GM21526 (cell line): ENCODE measurements around the gene IQSEC3.
"Not testable (repeated sequence)": the region's sequence is repeated elsewhere in the genome, so short reads cannot be mapped to it uniquely, and the experiment has no call there.

Source experiments
- ATAC-seq: cut with Tn5 transposase; IDR thresholded peaks from one replicate; pipeline ENCODE4 v1.9.1; 2021; ENCODE audit warnings: moderate library complexity; ENCODE audit not compliant: unreplicated experiment, low FRiP score

The IQSEC3 gene

DNA sequence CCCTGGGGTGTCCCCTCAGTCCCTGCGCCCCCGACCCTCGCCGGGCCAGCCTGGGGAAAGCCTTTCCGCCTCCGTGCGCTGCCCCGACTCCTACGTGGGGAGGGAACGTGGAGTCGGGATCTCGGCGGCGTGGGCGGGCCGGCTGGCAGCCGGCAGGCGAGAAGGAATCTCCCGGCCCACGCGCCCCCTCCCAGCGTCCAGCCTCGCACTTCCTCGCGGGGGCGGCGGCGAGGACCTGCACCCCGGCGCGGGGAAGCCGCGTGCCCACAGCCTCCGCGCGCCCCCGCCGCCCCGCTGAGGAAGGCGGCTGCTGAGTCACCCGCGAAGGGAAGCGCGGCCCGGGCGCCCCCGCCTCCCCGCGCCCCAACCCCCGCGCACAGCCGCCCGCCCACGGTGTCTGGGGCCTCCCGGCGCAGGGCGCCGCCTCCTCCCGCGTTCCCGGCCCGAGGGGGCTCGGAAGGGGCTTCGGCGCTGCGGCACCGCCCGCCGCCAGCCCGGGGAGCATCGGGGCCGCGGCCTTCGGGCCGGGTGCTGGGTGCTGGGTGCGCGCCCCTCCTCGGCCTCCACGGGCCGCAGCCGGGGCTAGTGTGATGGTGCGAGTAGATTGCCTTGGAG lies 11.3 kb downstream of the IQSEC3 start:
- not testable (repeated sequence) for ATAC-seq

DNA sequence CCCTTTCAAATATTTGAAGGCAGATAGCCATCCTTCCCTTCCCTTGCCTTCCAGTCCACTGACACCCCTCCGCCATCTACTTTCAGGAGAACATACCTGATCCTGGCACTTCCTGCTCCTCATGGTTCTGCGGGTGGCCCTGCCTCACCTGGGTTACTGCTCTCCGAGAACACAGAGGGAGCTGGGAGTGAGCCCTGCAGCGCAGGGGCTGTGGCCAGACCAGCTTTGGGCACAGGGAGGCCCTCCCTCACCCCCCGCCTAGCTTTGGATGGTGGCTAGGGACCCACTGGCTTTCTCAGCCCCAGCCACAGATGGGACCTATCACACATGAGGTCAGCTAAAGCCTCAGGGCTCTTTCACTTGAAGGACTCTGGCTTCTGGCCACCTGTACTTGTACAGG lies 12.4 kb downstream of the IQSEC3 start:
- ATAC-seq: no peak

DNA sequence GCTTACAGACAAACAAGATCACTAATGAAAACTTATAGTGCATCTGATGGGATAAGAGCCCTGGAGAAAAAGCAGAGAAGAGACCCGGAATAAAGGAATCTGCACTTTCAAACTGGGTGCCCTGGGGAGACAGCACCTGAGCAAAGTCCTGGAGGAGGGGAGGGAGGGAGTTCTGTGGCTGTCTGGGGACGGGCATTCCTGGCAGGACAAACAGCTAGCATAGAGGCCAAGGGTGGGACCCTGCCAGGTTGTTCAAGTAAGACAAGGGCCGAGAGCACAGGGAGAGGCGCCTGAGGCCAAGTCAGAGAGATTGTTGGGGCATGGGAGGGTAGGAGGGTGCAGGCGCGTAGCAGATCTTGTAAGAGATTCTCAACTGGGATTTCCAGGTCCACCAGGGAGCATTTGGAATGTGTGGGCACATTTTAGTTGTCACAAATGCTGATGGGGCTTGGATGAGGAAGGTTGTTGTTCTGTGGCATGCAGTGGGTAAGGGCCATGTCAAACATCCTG lies 14.2 kb downstream of the IQSEC3 start:
- ATAC-seq: no peak

DNA sequence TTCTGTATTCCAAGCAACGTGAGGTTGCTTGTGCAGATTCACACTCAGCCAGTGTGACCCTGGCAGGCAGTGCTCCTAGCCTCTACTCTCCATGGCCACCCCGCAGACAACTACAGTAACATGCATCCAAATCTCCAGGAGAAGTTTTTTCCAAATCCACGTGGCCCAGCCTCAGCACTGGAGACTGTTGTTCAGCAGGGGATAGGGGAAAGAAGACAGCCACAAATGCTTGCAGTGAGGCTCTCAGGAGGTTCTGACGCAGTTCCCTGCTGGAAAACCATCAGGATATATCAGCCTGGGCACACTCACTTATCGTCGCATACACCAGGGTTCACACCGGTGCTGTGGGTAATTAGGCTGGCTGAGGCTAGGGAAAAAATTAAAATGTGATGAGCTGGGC lies 16.2 kb downstream of the IQSEC3 start:
- no peak for ATAC-seq

DNA sequence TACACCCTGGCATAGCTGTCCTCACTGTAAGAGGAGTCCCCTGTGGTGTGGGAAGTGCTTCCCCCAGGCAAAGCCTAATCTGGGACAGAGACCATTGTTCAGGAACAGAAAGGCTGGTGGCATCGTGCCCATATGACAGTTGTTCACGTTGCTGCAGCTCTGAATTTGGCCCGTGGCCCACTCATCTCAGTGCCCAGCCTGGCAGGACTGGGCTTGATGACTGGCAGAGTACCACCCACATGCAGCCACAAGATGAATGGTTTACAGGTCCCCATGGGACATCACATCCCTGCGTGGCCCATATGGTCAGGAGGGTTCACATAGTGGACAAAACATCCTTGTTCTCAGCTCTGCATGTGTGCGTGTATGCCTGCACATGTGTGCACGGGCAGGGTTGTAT lies 17.5 kb downstream of the IQSEC3 start:
- no peak for ATAC-seq

DNA sequence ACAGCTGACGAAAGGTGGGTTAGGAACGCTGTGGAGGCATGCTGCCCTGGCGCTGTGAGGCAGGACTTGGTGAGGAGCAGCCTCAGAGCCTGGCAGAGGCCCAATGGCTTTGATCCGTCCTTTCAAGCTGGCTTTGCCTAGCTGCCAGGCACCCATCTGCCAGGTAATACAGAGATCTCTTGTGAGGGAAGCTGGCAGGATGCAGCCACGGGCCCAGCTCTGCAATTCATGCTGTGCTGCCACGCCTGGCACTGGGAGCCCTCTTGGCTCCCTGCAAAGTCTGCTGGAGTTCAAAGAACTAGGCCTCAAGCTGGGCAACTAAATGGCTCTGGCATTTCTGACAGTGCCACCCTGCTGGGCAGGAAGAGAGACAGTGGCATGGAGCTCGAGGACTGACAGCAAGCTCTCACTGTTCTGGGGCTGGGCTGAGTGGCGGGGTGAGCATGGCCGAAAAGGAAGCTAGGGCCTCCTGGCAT lies 18.7 kb downstream of the IQSEC3 start:
- no peak for ATAC-seq

DNA sequence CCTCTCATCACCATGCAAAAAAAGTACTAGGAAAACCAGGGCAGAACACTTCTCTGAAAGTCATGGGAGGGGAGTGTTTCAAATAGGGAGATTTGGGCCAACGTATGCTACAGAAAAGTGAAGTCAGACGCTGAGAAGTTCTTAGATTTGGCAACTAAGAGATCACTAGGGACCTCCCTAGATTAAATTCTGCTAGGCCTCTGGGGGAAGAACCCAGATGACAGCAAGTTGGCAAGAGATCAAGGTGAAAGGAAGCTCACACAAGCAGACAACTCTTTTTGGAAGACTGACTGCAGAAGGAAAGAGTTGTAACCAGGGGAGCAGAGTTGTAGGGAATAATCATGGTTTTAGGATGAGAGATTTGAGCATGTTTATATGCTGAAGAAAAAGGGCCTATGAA lies 20.7 kb downstream of the IQSEC3 start:
- ATAC-seq: no peak

DNA sequence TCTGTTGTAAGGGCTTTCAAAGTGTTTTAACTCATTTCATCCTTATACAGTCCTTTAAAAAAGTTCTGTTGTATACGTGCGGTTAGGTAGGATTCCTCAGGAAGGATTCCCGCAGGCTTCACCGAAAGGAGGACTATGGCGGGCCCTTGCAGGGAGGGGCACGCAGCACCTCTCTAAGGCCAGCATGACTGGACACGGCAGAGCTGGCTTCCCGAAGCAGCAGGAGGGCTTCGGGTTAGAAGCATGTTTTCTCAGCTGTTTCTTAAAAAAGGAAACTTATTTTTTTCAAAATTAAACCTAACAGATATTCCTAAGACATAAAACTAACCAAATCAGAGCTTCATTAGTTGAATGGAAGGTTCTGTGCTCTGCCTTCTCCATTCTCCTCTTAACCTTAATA lies 21.3 kb downstream of the IQSEC3 start:
- ATAC-seq: no peak

DNA sequence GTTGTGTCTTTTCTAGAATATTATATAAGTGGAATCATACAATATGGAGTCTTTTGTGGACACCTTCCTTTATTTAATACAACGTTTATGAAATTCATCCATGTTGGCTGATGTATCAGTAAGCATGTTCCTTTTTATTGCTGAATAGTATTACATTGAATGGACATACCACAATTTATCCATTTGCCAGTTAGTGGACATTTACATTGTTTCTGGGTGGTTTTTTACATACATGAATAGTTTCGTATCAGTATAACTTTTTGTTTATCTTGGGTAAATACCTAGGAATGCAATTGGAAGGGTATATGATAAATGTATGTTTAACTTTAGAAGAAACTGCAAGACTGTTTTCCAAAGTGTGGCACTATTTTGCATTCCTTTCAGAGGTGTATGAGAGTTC lies 23.1 kb downstream of the IQSEC3 start:
- ATAC-seq: no peak

DNA sequence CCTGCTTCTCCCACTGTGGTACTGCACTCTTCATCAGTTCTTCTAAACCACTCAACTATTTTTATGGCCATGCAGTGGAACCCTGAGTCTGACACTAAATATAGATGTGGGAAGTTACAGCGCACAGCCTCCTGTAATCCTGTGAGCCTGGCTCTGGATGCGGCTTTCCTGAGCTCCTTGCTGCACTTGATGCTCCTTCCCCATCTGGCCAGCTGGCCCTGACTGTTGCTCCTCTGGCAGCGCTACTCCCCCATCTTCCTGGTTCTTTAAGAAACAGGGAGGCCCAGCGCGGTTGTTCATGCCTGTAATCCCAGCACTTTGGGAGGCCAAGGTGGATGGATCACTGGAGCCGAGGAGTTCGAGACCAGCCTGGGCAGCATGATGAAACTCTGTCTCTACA lies 24.6 kb downstream of the IQSEC3 start:
- ATAC-seq: no peak

DNA sequence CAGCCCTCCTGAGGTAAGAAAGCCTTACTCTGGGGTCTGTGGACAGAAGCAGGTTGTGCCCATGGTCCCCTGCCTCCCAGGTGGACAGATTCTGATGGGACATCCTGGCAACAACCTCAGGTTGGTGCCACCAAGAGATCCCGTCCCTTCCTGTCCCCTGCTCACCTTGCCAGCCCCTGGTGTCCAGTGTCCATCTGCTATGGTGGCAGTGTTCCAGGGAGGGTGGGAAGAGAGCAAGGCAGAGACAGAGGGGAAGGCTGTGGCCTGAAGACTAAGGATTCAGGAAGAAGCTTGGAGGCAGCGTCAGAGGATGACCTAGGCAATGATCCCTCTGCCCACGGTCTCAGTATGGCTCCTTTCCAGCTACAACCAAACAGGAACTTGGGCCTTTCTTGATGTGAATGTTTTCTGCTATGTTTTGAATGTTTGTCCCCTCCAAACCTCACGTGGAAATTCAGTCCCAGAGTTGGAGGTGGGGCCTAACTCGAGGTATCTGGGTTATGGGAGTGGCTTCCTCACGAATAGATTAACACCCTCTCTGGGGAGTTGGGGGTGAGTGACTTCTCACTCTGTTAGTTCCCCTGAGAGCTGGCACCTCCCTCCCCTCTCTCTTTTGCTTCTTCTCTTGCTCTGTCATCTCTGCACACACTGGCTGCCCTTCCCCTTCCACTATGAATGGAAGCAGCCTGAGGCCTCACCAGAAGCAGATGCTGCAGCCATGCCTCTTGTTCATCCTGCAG lies 26.9 kb downstream of the IQSEC3 start:
- ATAC-seq: no peak

DNA sequence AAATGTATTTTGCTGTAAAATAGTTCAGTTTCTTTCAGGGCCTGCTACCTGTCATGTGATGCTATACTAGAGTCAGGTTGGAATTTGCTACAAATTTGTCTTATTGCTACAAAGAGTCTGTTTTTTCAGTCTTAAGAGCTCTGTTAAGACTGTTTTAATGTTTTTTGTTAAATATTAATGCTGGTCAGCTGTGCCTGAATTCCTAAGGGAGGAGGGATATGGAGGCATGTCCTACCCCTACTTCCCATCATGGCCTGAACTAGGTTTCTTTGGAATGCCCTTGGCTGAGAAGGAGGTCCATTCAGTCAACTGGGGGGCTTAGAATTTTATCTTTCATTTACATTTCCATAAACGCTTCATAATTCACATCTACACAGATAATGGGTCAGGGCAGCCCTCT lies 30.0 kb downstream of the IQSEC3 start:
- ATAC-seq: no peak

DNA sequence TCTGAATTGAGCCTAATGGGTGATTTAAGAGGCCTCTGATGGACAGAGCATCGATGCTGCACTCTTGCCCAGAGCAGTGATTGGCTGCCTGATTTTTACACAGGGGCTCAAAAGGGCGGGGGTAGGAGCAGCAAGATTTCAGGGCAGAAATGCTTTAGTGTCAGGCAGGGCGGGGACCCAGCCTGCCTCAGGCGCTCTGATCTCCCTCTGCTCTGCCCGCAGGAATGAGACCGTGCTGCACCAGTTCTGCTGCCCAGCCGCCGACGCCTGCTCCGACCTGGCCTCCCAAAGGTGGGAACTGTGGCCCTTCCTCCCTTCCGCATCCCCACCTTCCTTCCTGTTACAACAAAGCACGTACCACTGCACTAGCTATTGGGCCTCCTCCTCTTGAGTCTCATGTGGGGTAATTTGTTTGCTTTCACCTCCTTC lies 32.4 kb downstream of the IQSEC3 start:
- no peak for ATAC-seq

DNA sequence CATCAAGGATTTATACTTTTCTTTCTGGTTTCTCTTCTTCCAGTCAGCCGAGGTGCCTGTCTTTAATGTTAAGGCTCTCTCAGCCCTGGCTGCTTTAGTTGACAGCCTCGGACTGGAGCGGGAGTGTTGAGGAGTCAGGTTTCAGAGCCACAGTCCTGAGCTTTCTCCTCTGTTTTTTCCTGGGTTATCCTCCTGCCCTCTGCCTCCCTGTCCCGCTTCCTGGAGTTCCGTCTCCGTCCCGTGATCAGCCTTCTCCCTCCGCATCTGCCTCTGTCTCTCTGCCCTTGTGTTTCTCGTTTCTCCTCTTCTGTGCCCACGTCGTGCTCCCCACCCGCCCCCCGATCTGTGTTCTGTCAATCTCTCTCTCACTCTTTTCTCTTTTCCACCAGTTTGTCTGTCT lies 33.0 kb downstream of the IQSEC3 start:
- ATAC-seq: no peak

DNA sequence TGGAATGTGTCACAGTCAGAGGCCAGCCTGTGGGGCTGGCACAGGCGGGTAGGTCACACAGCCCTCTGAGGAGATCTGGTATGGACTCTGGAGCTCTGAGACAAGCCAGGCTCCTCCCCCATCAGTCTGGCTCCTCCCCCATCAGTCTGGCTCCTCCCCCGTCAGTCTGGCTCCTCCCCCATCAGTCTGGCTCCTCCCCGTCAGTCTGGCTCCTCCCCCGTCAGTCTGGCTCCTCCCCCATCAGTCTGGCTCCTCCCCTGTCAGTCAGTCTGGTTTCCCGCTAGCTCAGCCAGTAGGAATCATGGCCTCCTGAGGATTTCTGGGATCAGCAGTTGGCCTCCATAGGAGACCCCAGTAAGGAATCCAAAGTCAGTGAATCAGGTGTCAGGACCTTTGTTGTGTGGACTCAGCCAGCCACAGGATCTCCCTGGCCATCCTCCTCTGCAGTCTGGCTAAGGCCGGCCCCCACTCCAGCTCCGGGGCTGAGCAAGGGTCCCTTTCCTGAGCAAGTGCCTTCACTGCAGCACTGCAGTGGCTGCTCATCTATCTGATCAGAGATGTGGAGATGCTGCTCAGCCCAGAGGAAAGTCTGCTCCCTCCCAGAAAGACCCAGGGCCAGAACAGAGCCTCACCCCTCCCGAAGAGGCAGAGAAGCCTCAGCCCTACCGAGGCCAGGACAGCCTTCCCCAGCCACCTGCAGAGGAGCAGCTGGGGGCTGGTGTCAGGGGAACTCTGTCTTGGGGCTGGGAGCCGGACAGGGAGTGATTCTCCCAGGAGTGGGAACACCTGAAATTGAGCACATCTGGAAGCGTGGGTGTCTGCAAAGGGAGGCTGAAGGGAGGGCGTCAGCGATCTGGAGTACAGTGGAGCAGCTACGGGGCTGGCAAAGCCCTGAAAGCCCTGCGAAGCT lies 35.7 kb downstream of the IQSEC3 start:
- ATAC-seq: no peak

DNA sequence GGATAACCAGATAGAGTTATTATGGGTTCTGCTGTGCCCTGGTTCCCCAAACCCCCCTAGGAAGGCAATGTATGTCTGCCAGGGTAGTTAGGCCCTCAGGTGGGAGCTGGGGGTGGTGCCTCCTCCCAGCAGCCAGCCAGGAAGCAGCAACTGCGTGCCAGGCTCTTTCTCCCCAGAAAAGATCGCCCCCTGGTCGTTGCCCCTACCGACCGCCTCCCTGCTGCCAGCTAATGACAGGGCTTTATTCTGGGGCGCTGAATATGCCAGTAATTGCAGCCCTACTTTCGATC lies 36.3 kb downstream of the IQSEC3 start:
- ATAC-seq: no peak

DNA sequence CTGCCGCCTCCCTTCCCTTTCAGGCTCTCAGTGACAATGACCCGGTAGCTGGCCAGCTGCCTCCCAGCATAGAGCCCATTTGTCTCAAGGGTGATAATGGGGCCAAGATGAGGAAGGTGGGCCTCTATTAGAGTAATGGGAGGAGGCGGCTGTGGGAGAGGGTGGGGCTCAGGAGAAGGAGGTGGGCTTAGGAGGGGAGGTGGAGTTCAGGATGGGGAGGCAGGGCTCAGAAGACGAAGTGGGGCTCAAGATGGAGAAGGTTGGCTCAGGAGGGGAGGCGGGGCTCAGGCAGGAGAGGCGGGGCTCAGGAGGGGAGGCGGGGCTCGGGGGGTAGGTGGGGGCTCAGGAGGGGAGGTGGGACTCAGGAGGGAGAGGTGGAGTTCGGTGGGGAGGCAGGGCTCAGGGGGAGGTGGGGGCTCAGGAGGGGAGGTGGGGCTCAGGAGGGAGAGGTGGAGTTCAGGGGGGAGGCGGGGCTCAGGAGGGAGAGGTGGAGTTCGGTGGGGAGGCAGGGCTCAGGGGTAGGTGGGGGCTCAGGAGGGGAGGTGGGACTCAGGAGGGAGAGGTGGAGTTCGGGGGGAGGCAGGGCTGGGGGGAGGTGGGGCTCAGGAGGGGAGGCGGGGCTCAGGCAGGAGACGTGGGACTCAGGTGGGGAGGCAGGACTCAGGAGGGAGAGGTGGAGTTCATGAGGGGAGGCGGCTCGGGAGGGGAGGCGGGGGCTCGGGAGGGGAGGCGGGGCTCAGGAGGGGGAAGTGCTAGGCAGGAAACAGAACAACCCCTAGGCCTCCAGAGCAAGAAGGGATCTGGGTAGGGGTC lies 36.8 kb downstream of the IQSEC3 start:
- no peak for ATAC-seq

DNA sequence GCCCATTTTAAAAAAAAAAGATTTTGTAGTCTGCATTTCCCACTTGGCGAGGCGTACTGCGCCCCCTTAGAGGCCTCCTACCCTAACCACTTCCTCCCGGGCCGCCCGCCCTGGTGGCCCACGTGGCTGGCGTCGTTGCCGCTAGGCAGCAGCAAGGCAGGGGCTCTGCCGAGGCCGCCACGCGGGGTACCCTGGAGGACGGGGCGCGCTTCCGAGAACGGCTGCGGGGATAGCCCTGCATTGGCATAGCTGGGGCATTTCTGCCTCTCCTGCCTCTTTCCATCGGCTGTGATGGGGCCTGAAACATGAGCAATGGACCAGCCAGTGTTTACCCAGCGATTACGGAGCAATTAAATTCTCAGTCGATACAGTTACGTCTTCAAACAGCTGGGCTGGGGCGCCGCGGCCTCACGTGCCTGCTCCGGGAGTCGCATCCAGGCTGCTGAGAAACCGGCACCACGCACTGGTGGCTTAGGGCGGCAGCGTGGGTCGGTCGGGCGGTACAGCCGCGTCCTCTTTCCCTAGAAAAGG lies 38.0 kb downstream of the IQSEC3 start:
- ATAC-seq: no peak

DNA sequence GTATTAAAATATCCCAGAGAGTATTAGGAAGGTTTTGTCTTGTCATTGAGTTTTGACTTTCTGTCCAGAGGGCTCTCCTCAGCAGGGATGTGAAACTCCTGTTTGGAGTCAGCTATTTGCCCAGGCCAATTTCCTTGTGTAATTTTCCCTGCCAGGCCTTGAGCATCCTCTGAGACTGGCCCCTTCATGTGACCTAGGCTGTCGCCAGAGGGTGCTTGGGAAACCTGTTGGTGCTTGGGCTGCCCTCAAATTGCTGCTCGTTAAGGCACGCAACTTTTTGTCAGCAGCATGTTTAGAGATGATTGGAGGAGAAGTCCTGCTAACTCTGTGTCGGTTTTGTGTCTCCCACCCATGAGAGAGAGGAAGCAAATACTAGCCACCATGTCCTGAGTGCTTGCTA lies 39.1 kb downstream of the IQSEC3 start:
- ATAC-seq: peak; percentile 19

DNA sequence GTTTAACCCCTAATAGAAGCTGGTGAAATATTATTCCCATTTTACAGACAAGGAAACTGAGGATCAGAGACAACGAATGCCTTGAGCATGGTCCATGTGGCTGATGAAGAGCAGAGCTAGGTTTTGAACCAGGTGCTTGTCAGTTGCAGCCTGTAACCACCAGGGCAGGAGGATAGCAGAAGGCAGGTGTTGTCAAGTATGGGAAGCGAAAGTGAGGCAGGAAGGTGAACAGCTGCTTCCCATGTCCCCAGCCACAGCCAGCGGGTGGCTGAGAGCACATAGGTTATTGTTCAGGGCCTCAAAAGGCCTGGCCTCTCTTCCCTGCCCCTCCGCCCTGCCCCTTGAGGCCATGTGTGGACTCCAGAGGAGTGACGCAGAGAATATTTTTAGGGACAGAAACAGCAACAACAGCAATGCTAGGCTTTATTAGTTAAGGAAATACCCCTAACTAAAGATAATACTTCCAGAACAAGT lies 39.6 kb downstream of the IQSEC3 start:
- ATAC-seq: peak; percentile 94
